H1 (cell line): ENCODE results near the gene HYAL4. TPM values are rescaled to one million over a fixed set of nuclear protein-coding genes. Genes with fewer than 3 reads are reported as not detected.

ENCODE experiments used
- CTCF ChIA-PET: fragments of 300-600 bp; sonication (Branson Sonifier 250); formaldehyde crosslinking; loops from one replicate; lab custom pipeline; 2021; ENCODE audit not compliant: partially characterized antibody; lab: Charles Lee
- POLR2A ChIA-PET: fragments of 300-600 bp; sonication (Branson Sonifier 250); formaldehyde crosslinking; loops from one replicate; lab custom pipeline; 2021; ENCODE audit warnings: inconsistent platforms; ENCODE audit not compliant: partially characterized antibody; lab: Charles Lee
- DNase-seq, 2 experiments: peaks; one replicate each; pipeline versions ENCODE4 v3.0.0 to v3.0.0-alpha.2; 2010 to 2022; ENCODE audit warnings: low spot score in 2 of 2, low read depth in 1 of 2, mixed read lengths in 1 of 2
- FAIRE-seq: peaks from 2 replicates; lab custom pipeline; 2011; peaks lifted over from hg19 to GRCh38; lab: Jason Lieb, UNC
- H2AFZ ChIP-seq: 2 replicates; pipeline ENCODE4 v1.8.1; 2012; ENCODE audit warnings: low read length, inconsistent platforms
- H2AK5ac ChIP-seq: 2 replicates; pipeline ENCODE4 v1.6.1; 2013; ENCODE audit warnings: low read depth, low read length
- H2BK120ac ChIP-seq: replicated peaks from 2 replicates; pipeline ENCODE3; 2013; ENCODE audit warnings: low read depth, low read length, inconsistent platforms
- H2BK12ac ChIP-seq: 2 replicates; pipeline ENCODE4 v1.6.1; 2013; ENCODE audit warnings: low read depth, low read length
- H2BK15ac ChIP-seq: 2 replicates; pipeline ENCODE4 v1.6.1; 2013; ENCODE audit warnings: low read length
- H2BK20ac ChIP-seq: 2 replicates; pipeline ENCODE4 v1.6.1; 2013; ENCODE audit warnings: low read length
- H2BK5ac ChIP-seq: 2 replicates; pipeline ENCODE4 v1.6.1; 2013; ENCODE audit warnings: low read depth, low read length
- H3K14ac ChIP-seq: 2 replicates; pipeline ENCODE4 v1.6.1; 2013; ENCODE audit warnings: inconsistent platforms; ENCODE audit not compliant: insufficient read length
- H3K18ac ChIP-seq: 2 replicates; pipeline ENCODE4 v1.6.1; 2013; ENCODE audit warnings: low read length; ENCODE audit errors: extremely low read depth
- H3K23ac ChIP-seq: 2 replicates; pipeline ENCODE4 v1.6.1; 2013; ENCODE audit warnings: inconsistent platforms; ENCODE audit not compliant: insufficient read length
- H3K23me2 ChIP-seq: 2 replicates; pipeline ENCODE4 v1.6.1; 2013; ENCODE audit warnings: low read depth, low read length
- H3K27ac ChIP-seq: 2 replicates; pipeline ENCODE4 v1.6.1; 2011; ENCODE audit warnings: low read depth, low read length, inconsistent platforms
- H3K27me3 ChIP-seq, 4 experiments: replicated peaks in 1 of 4; 1 replicate in 1 of 4; 2 replicates in 3 of 4; pipeline versions ENCODE4 v1.6.1 to v1.8.1; 2011 to 2013; ENCODE audit warnings: low read length in 3 of 4, mild to moderate bottlenecking in 3 of 4, inconsistent platforms in 2 of 4, mixed read lengths in 2 of 4, moderate library complexity in 1 of 4; ENCODE audit not compliant: control insufficient read depth in 3 of 4, insufficient read depth in 3 of 4; ENCODE audit errors: extremely low read depth in 1 of 4
- H3K36me3 ChIP-seq, 4 experiments: 2 replicates each; pipeline versions ENCODE4 v1.6.1 to v1.8.1; 2011 to 2013; ENCODE audit warnings: mild to moderate bottlenecking in 4 of 4, low read length in 3 of 4, moderate library complexity in 2 of 4, control low read depth in 1 of 4, inconsistent platforms in 1 of 4; ENCODE audit not compliant: insufficient read depth in 4 of 4, control insufficient read depth in 2 of 4
- H3K4ac ChIP-seq: replicated peaks from 2 replicates; pipeline ENCODE3; 2013; ENCODE audit warnings: low read length, low read depth, mixed read lengths, inconsistent platforms; ENCODE audit not compliant: insufficient read length
- H3K4me1 ChIP-seq, 4 experiments: replicated peaks in 1 of 4; 1 replicate in 1 of 4; 2 replicates in 3 of 4; pipeline versions ENCODE4 v1.6.1 to v1.8.1; 2011 to 2013; ENCODE audit warnings: low read length in 3 of 4, inconsistent platforms in 2 of 4, mixed read lengths in 1 of 4; ENCODE audit not compliant: insufficient read depth in 4 of 4, control insufficient read depth in 3 of 4
- H3K4me2 ChIP-seq, 2 experiments: 2 replicates each; pipeline versions ENCODE4 v1.6.1 to v1.8.1; 2011 to 2013; ENCODE audit warnings: low read depth in 2 of 2, low read length in 2 of 2, control low read depth in 1 of 2, inconsistent platforms in 1 of 2, mild to moderate bottlenecking in 1 of 2; ENCODE audit not compliant: insufficient read depth in 1 of 2
- H3K4me3 ChIP-seq, 4 experiments: fragments of 200-600, 300-600 bp in 1 of 4; sonication (generic), shearing (Covaris generic), sonication (Bioruptor Twin) in 1 of 4; 2 replicates each; pipeline versions ENCODE4 v1.5.1 to v1.8.1; 2011 to 2016; ENCODE audit warnings: low read length in 4 of 4, low read depth in 3 of 4, control low read depth in 2 of 4, inconsistent platforms in 2 of 4, mild to moderate bottlenecking in 2 of 4, mixed read lengths in 1 of 4, moderate library complexity in 1 of 4; ENCODE audit not compliant: insufficient read depth in 2 of 4; ENCODE audit errors: extremely low read depth in 1 of 4
- H3K56ac ChIP-seq: replicated peaks from 2 replicates; pipeline ENCODE3; 2013; ENCODE audit warnings: low read depth, mild to moderate bottlenecking, mixed read lengths, low read length, inconsistent platforms; ENCODE audit not compliant: insufficient read length
- H3K79me1 ChIP-seq: 2 replicates; pipeline ENCODE4 v1.6.1; 2013; ENCODE audit warnings: low read depth, low read length, control low read depth
- H3K79me2 ChIP-seq, 2 experiments: 2 replicates each; pipeline versions ENCODE4 v1.6.1 to v1.8.1; 2012 to 2013; ENCODE audit warnings: low read length in 2 of 2, mild to moderate bottlenecking in 2 of 2, inconsistent platforms in 1 of 2; ENCODE audit not compliant: insufficient read depth in 2 of 2, control insufficient read depth in 1 of 2
- H3K9ac ChIP-seq, 4 experiments: replicated peaks in 1 of 4; 1 replicate in 1 of 4; 2 replicates in 3 of 4; pipeline versions ENCODE4 v1.6.1 to v1.8.1; 2011 to 2013; ENCODE audit warnings: low read depth in 3 of 4, low read length in 3 of 4, control low read depth in 2 of 4, mild to moderate bottlenecking in 2 of 4, moderate library complexity in 2 of 4, inconsistent platforms in 1 of 4; ENCODE audit errors: extremely low read depth in 1 of 4
- H3K9me3 ChIP-seq, 2 experiments: 2 replicates each; pipeline versions ENCODE4 v1.6.1 to v1.8.1; 2012 to 2013; ENCODE audit warnings: mild to moderate bottlenecking in 2 of 2, moderate library complexity in 2 of 2, control low read depth in 1 of 2, inconsistent platforms in 1 of 2, low read depth in 1 of 2, low read length in 1 of 2, mixed read lengths in 1 of 2; ENCODE audit not compliant: insufficient read depth in 2 of 2
- H4K20me1 ChIP-seq, 2 experiments: replicated peaks in 1 of 2; 2 replicates each; pipeline versions ENCODE3 to v1.8.1; 2011 to 2013; ENCODE audit warnings: inconsistent platforms in 2 of 2, low read length in 2 of 2, mild to moderate bottlenecking in 1 of 2; ENCODE audit not compliant: insufficient read depth in 2 of 2, control insufficient read depth in 1 of 2
- H4K5ac ChIP-seq: 2 replicates; pipeline ENCODE4 v1.6.1; 2013; ENCODE audit warnings: low read length, low read depth, mixed read lengths, inconsistent platforms; ENCODE audit not compliant: insufficient read length
- H4K8ac ChIP-seq: 2 replicates; pipeline ENCODE4 v1.8.0; 2013; ENCODE audit warnings: mild to moderate bottlenecking, moderate library complexity, low read length, inconsistent platforms; ENCODE audit not compliant: insufficient read depth; ENCODE audit errors: extremely low read depth
- H4K91ac ChIP-seq: replicated peaks from 2 replicates; pipeline ENCODE3; 2013; ENCODE audit warnings: low read length, mixed read lengths, inconsistent platforms; ENCODE audit not compliant: insufficient read length
- ATF3 ChIP-seq: IDR thresholded peaks from 2 replicates; pipeline ENCODE4 v1.6.1; 2011; ENCODE audit warnings: low read depth, mild to moderate bottlenecking, low read length; ENCODE audit not compliant: insufficient read depth
- CEBPB ChIP-seq: IDR thresholded peaks from 2 replicates; pipeline ENCODE4 v1.6.1; 2012; ENCODE audit warnings: low read depth, low read length
- HDAC2 ChIP-seq, 2 experiments: fragments of 300-600 bp in 1 of 2; sonication (generic) in 1 of 2; IDR thresholded peaks; 2 replicates each; pipeline ENCODE4 v1.6.1; 2011 to 2012; ENCODE audit warnings: low read depth in 2 of 2, low read length in 2 of 2, mild to moderate bottlenecking in 2 of 2, moderate library complexity in 2 of 2, borderline replicate concordance in 1 of 2, inconsistent platforms in 1 of 2
- JUND ChIP-seq: IDR thresholded peaks from 2 replicates; pipeline ENCODE4 v1.6.1; 2011; ENCODE audit warnings: mild to moderate bottlenecking, improper control_type of control experiment, low read length
- MAFK ChIP-seq: IDR thresholded peaks from 2 replicates; pipeline ENCODE4 v1.6.1; 2012; ENCODE audit warnings: low read depth, mild to moderate bottlenecking, improper control_type of control experiment, low read length
- RNF2 ChIP-seq: fragments of 200-900, 300-1000 bp; sonication (generic); IDR thresholded peaks from 2 replicates; pipeline ENCODE4 v1.7.1; 2016; ENCODE audit warnings: borderline replicate concordance, low read depth, mild to moderate bottlenecking, antibody characterized with exemption, low read length; ENCODE audit not compliant: poor library complexity, severe bottlenecking; ENCODE audit errors: missing control alignments
- SAP30 ChIP-seq: fragments of 300-600 bp; sonication (generic); IDR thresholded peaks from 2 replicates; pipeline ENCODE4 v1.7.1; 2012; ENCODE audit warnings: low read length, moderate library complexity, mild to moderate bottlenecking, inconsistent platforms; ENCODE audit not compliant: insufficient read depth, insufficient replicate concordance
- SP2 ChIP-seq: IDR thresholded peaks from 2 replicates; pipeline ENCODE4 v1.6.1; 2012; ENCODE audit warnings: mild to moderate bottlenecking, low read length, inconsistent platforms
- SRF ChIP-seq: IDR thresholded peaks from 2 replicates; pipeline ENCODE4 v1.6.1; 2011; ENCODE audit warnings: mild to moderate bottlenecking, low read depth, low read length, moderate library complexity
- TAF1 ChIP-seq: IDR thresholded peaks from 2 replicates; pipeline ENCODE4 v1.6.1; 2011; ENCODE audit warnings: mild to moderate bottlenecking, low read depth, low read length
- WGBS, 2 experiments: shearing (Covaris generic) in 1 of 2; methylation state at CpG; one replicate each; pipeline versions ENCODE4 v1.1.6 to v1.1.7; 2013 to 2015; ENCODE audit warnings: low lambda C conversion rate in 2 of 2, mixed read lengths in 2 of 2, inconsistent platforms in 1 of 2, low coverage in 1 of 2, missing lambda C conversion rate in 1 of 2; ENCODE audit not compliant: insufficient replicate concordance in 2 of 2, insufficient coverage in 1 of 2, insufficient read length in 1 of 2; ENCODE audit errors: extremely low coverage in 1 of 2, missing lambda C conversion rate in 1 of 2; 5-methylcytosine and 5-hydroxymethylcytosine counted together
- polyA plus RNA-seq, 7 experiments: library from polyadenylated mRNA; depleted of rRNA in 3 of 7; stranded (reverse) in 5 of 7; unstranded in 2 of 7; fragments of >200 nt in 5 of 7; fragments of 200-250 nt in 2 of 7; gene quantifications; 1 replicate in 5 of 7; 2 replicates in 1 of 7; 4 replicates in 1 of 7; pipeline versions ENCODE4 v1.2.1 to v1.2.3, GENCODE V29; 2011 to 2013; ENCODE audit warnings: missing spikeins in 2 of 7, mixed read lengths in 2 of 7
- total RNA-seq: library from RNA; stranded (reverse); fragmentation: NEBNext Ultra II Directional; extraction: Animal tissue kit (Norgen Biotek cat#: 25700); gene quantifications from 2 replicates; pipeline ENCODE4 v1.2.1, GENCODE V29; 2021
- TF ChIP-seq, protein P1 (sequence below): IDR thresholded peaks from 2 replicates; pipeline ENCODE4 v1.6.1; 2012; ENCODE audit warnings: low read length, inconsistent platforms

HYAL4 gene
- total and polyA plus RNA-seq, 2 of the 8 experiments (the other 6 are each of a cell fraction or from before 2014, with no cell fraction given): not detected

- H3K9me3 ChIP-seq: 0 out of 4 replicates have a peak, but pooled peaks cover 3% of the 10 kb centered on the region in 2 experiments
- H3K27me3 ChIP-seq: no peaks in the 10 kb centered on the region
- no peak overlapping the region for H2BK120ac ChIP-seq
- H3K36me3 ChIP-seq: no peaks in the 10 kb centered on the region
- no peaks in the 10 kb centered on the region for H3K79me1 ChIP-seq
- H4K5ac ChIP-seq: no peak overlapping the region
- H3K4ac ChIP-seq: no peak overlapping the region
- no peak overlapping the region for H3K14ac ChIP-seq
- H3K23me2 ChIP-seq: no peaks in the 10 kb centered on the region
- H3K56ac ChIP-seq: no peak overlapping the region
- no peak overlapping the region for H4K8ac ChIP-seq
- WGBS, 2 experiments: 85% methylated on average over 1 of the region's 1 CpG; no CpG with 5 or more reads in 1 of the 2 experiments
- 0 out of 2 replicates have a peak overlapping the region, but pooled peaks have one; percentile 2 for H2BK20ac ChIP-seq
- no peak overlapping the region for H3K9ac ChIP-seq
- no peak for DNase-seq
- no peaks in the 10 kb centered on the region for H3K79me2 ChIP-seq
- no peak overlapping the region for H3K27ac ChIP-seq
- H4K91ac ChIP-seq: no peak overlapping the region
- H3K18ac ChIP-seq: no peak overlapping the region
- H2BK15ac ChIP-seq: no peak overlapping the region
- CTCF ChIA-PET: interaction anchor here (0.7 to 4.1 kb wide), 17 partner anchors 9 to 228 kb away, joined by 3 to 64 read pairs (median 5); partner anchors contain the start of gene HYAL4
- H3K4me3 ChIP-seq: no peak overlapping the region
- no peaks in the 10 kb centered on the region for H4K20me1 ChIP-seq
- no peak overlapping the region for H2AK5ac ChIP-seq
- no peak overlapping the region for H3K4me2 ChIP-seq
- no peak overlapping the region for H3K23ac ChIP-seq
- peaks cover 0 to 2% (median 1%) of the 10 kb centered on the region in 4 experiments; a peak in 1 of 7 replicates for H3K4me1 ChIP-seq
- peak overlapping the region; percentile 89; the same call in 1 of the 2 replicates for H2AFZ ChIP-seq
- H2BK5ac ChIP-seq: no peak overlapping the region
- POLR2A ChIA-PET: no interaction called here
- FAIRE-seq: no peak
- H2BK12ac ChIP-seq: no peak overlapping the region
- TF ChIP-seq HDAC2 (IDR thresholded peaks at IDR 0.05; ENCODE audit: borderline replicate concordance in 1 of 2, low read depth in 2 of 2, low read length in 2 of 2): no peak
- TF ChIP-seq JUND: no peak
- TF ChIP-seq, protein P1, sequence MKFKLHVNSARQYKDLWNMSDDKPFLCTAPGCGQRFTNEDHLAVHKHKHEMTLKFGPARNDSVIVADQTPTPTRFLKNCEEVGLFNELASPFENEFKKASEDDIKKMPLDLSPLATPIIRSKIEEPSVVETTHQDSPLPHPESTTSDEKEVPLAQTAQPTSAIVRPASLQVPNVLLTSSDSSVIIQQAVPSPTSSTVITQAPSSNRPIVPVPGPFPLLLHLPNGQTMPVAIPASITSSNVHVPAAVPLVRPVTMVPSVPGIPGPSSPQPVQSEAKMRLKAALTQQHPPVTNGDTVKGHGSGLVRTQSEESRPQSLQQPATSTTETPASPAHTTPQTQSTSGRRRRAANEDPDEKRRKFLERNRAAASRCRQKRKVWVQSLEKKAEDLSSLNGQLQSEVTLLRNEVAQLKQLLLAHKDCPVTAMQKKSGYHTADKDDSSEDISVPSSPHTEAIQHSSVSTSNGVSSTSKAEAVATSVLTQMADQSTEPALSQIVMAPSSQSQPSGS: no peak
- no peak for TF ChIP-seq SP2
- no peak for TF ChIP-seq SRF
- no peak for TF ChIP-seq SAP30
- TF ChIP-seq TAF1: no peak
- no peak for TF ChIP-seq MAFK
- TF ChIP-seq CEBPB: no peak
- TF ChIP-seq RNF2: no peak
- TF ChIP-seq ATF3: no peak
Observed at GRCh38 chr7:123864012-123864411, 19.0 kb downstream of the HYAL4 start.
